GM18951 (cell line): ENCODE data around the gene KRTAP5-1.

Experiments used
- POLR2A ChIP-seq: IDR thresholded peaks from 4 replicates; pipeline ENCODE4 v1.6.1; 2011; ENCODE audit warnings: mild to moderate bottlenecking; ENCODE audit not compliant: insufficient read length, insufficient read depth; ENCODE audit errors: extremely low read depth
- in situ Hi-C: fragments of 300-500 bp; cut with MboI; formaldehyde crosslinking; loops from one replicate; pipeline ENCODE4 v1.12.0; 2022; ENCODE audit warnings: low sequenced_read_pairs, mixed read lengths, inconsistent platforms; ENCODE audit not compliant: unreplicated experiment

Gene KRTAP5-1

GRCh38 chr11:1556278-1556902 is 28.7 kb downstream of the KRTAP5-1 start:
- in situ Hi-C loops: no loop called here
- TF ChIP-seq POLR2A: no peak

GRCh38 chr11:1555713-1556153 is 29.4 kb downstream of the KRTAP5-1 start:
- TF ChIP-seq POLR2A: no peak
- in situ Hi-C loops: no loop called here

GRCh38 chr11:1554981-1555712 is 29.9 kb downstream of the KRTAP5-1 start:
- in situ Hi-C loops: no loop called here
- no peak for TF ChIP-seq POLR2A

GRCh38 chr11:1553808-1554594 is 31.1 kb downstream of the KRTAP5-1 start:
- in situ Hi-C loops: no loop called here
- no peak for TF ChIP-seq POLR2A

- no peak for TF ChIP-seq POLR2A
- in situ Hi-C loops: no loop called here
Measured at GRCh38 chr11:1549338-1550330, 35.4 kb downstream of the KRTAP5-1 start.

GRCh38 chr11:1548221-1549070 is 36.6 kb downstream of the KRTAP5-1 start:
- no peak for TF ChIP-seq POLR2A
- in situ Hi-C loops: no loop called here

GRCh38 chr11:1547467-1548098 is 37.5 kb downstream of the KRTAP5-1 start:
- no peak for TF ChIP-seq POLR2A
- in situ Hi-C loops: no loop called here

- TF ChIP-seq POLR2A: no peak
- in situ Hi-C loops: no loop called here
Measured at GRCh38 chr11:1546536-1547466, 38.3 kb downstream of the KRTAP5-1 start.

- TF ChIP-seq POLR2A: no peak
- in situ Hi-C loops: no loop called here
Measured at GRCh38 chr11:1546077-1546535, 39.0 kb downstream of the KRTAP5-1 start.

GRCh38 chr11:1545432-1545831 is 39.7 kb downstream of the KRTAP5-1 start:
- in situ Hi-C loops: no loop called here
- no peak for TF ChIP-seq POLR2A

GRCh38 chr11:1544536-1544935 is 40.5 kb downstream of the KRTAP5-1 start:
- no peak for TF ChIP-seq POLR2A
- in situ Hi-C loops: no loop called here
